ENCODE data around the gene MT2A.
A peak's percentile ranks its signal among the peaks of the same experiment; 100 is the strongest.

GRCh38 chr16:56617212-56618085 is 9.1 kb downstream of the MT2A start:
- TF ChIP-seq, protein P1, sequence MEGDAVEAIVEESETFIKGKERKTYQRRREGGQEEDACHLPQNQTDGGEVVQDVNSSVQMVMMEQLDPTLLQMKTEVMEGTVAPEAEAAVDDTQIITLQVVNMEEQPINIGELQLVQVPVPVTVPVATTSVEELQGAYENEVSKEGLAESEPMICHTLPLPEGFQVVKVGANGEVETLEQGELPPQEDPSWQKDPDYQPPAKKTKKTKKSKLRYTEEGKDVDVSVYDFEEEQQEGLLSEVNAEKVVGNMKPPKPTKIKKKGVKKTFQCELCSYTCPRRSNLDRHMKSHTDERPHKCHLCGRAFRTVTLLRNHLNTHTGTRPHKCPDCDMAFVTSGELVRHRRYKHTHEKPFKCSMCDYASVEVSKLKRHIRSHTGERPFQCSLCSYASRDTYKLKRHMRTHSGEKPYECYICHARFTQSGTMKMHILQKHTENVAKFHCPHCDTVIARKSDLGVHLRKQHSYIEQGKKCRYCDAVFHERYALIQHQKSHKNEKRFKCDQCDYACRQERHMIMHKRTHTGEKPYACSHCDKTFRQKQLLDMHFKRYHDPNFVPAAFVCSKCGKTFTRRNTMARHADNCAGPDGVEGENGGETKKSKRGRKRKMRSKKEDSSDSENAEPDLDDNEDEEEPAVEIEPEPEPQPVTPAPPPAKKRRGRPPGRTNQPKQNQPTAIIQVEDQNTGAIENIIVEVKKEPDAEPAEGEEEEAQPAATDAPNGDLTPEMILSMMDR (IDR thresholded peaks at IDR 0.05) = peak in 1 of 4 experiments; percentile 17
- no peak for TF ChIP-seq POLR2A (IDR thresholded peaks at IDR 0.05)
